Activated naive CD8-positive, alpha-beta T cell treated with anti-CD3 and anti-CD28 coated beads, Interleukin-2, amount 50 U/mL, for 24 hours (primary cell): Measurements from ENCODE around the gene VWA3B.
"Not testable (repeated sequence)": the region's sequence is repeated elsewhere in the genome, so short reads cannot be mapped to it uniquely, and the experiment has no call there.

Source experiments
- ATAC-seq: fragments of 150-1000 bp; cut with Tn5 transposase; one replicate; pipeline ENCODE4 v1.10.0; 2021
- DNase-seq: peaks from one replicate; pipeline ENCODE4 v3.0.0; 2021
- H3K27ac Mint-ChIP-seq: one replicate; pipeline ENCODE4 v1.8.0; 2021; ENCODE audit warnings: mild to moderate bottlenecking, mixed read lengths
- H3K27me3 Mint-ChIP-seq: one replicate; pipeline ENCODE4 v1.8.0; 2021; ENCODE audit warnings: mixed read lengths
- H3K36me3 Mint-ChIP-seq: one replicate; pipeline ENCODE4 v1.8.0; 2021; ENCODE audit warnings: low read depth, mixed read lengths
- H3K4me1 Mint-ChIP-seq: one replicate; pipeline ENCODE4 v1.8.0; 2021; ENCODE audit warnings: mixed read lengths
- H3K4me3 Mint-ChIP-seq: one replicate; pipeline ENCODE4 v1.8.0; 2021; ENCODE audit warnings: mild to moderate bottlenecking, moderate library complexity, mixed read lengths
- H3K9me3 Mint-ChIP-seq: one replicate; pipeline ENCODE4 v1.8.0; 2021; ENCODE audit warnings: mixed read lengths

The VWA3B gene

GRCh38 chr2:98134172-98135005 is 47.4 kb downstream of the VWA3B start:
- DNase-seq (peak; percentile 68), ATAC-seq (peak; percentile 96)
- peaks cover 8% of the 10 kb centered on the region for H3K27me3 Mint-ChIP-seq
- peak overlapping the region; percentile 87 for H3K27ac Mint-ChIP-seq
- no peaks in the 10 kb centered on the region for H3K9me3 Mint-ChIP-seq
- no peaks in the 10 kb centered on the region for H3K36me3 Mint-ChIP-seq
- peaks cover 32% of the 10 kb centered on the region for H3K4me1 Mint-ChIP-seq
- peak overlapping the region; percentile 44 for H3K4me3 Mint-ChIP-seq

- no peaks in the 10 kb centered on the region for H3K36me3 Mint-ChIP-seq
- H3K4me3 Mint-ChIP-seq = no peak overlapping the region
- H3K27ac Mint-ChIP-seq = no peak overlapping the region
- no peaks in the 10 kb centered on the region for H3K9me3 Mint-ChIP-seq
- no peak for ATAC-seq
- no peak for DNase-seq
- H3K4me1 Mint-ChIP-seq = peaks cover 31% of the 10 kb centered on the region
- H3K27me3 Mint-ChIP-seq = peaks cover 3% of the 10 kb centered on the region
Measured at GRCh38 chr2:98137196-98137595, 50.2 kb downstream of the VWA3B start.

GRCh38 chr2:98138978-98139377 is 52.0 kb downstream of the VWA3B start:
- DNase-seq, H3K4me3 Mint-ChIP-seq, H3K36me3 Mint-ChIP-seq, H3K27ac Mint-ChIP-seq, H3K27me3 Mint-ChIP-seq, H3K9me3 Mint-ChIP-seq, ATAC-seq: not testable (repeated sequence)
- peaks cover 22% of the 10 kb centered on the region for H3K4me1 Mint-ChIP-seq

GRCh38 chr2:98140210-98140609 is 53.2 kb downstream of the VWA3B start:
- no peaks in the 10 kb centered on the region for H3K36me3 Mint-ChIP-seq
- no peak for ATAC-seq
- no peak for DNase-seq
- H3K27ac Mint-ChIP-seq = no peak overlapping the region
- peaks cover 13% of the 10 kb centered on the region for H3K4me1 Mint-ChIP-seq
- H3K27me3 Mint-ChIP-seq = peaks cover 9% of the 10 kb centered on the region
- H3K4me3 Mint-ChIP-seq = no peak overlapping the region
- no peaks in the 10 kb centered on the region for H3K9me3 Mint-ChIP-seq

- Mint-ChIP-seq H3K4me3 (no peak overlapping the region), H3K36me3 (no peaks in the 10 kb centered on the region), H3K27ac (no peak overlapping the region), H3K9me3 (peaks cover 4% of the 10 kb centered on the region), H3K4me1 (peaks cover under 1% of the 10 kb centered on the region), H3K27me3 (peaks cover 8% of the 10 kb centered on the region)
- no peak for ATAC-seq
- no peak for DNase-seq
Measured at GRCh38 chr2:98142106-98142791, 55.3 kb downstream of the VWA3B start.

GRCh38 chr2:98145070-98145469 is 58.1 kb downstream of the VWA3B start:
- Mint-ChIP-seq H3K36me3 (no peaks in the 10 kb centered on the region), H3K27me3 (peaks cover 8% of the 10 kb centered on the region), H3K4me1 (peaks cover 4% of the 10 kb centered on the region), H3K27ac (no peak overlapping the region), H3K9me3 (peaks cover 4% of the 10 kb centered on the region), H3K4me3 (no peak overlapping the region)
- DNase-seq (no peak), ATAC-seq (no peak)

- not testable (repeated sequence) for H3K4me1 Mint-ChIP-seq, H3K36me3 Mint-ChIP-seq, H3K27ac Mint-ChIP-seq, H3K9me3 Mint-ChIP-seq, DNase-seq, ATAC-seq, H3K27me3 Mint-ChIP-seq, H3K4me3 Mint-ChIP-seq
Measured at GRCh38 chr2:98147900-98148299, 60.9 kb downstream of the VWA3B start.

- no peak overlapping the region for H3K27ac Mint-ChIP-seq
- no peak for DNase-seq
- H3K36me3 Mint-ChIP-seq = no peaks in the 10 kb centered on the region
- no peak overlapping the region for H3K4me3 Mint-ChIP-seq
- peaks cover 5% of the 10 kb centered on the region for H3K27me3 Mint-ChIP-seq
- no peak for ATAC-seq
- peaks cover 4% of the 10 kb centered on the region for H3K9me3 Mint-ChIP-seq
- H3K4me1 Mint-ChIP-seq = peaks cover 4% of the 10 kb centered on the region
Measured at GRCh38 chr2:98148595-98149332, 61.8 kb downstream of the VWA3B start.

GRCh38 chr2:98149333-98149697 is 62.3 kb downstream of the VWA3B start:
- DNase-seq = no peak
- Mint-ChIP-seq H3K27ac (no peak overlapping the region), H3K36me3 (no peaks in the 10 kb centered on the region), H3K4me1 (peaks cover 4% of the 10 kb centered on the region), H3K9me3 (peaks cover 4% of the 10 kb centered on the region), H3K4me3 (no peak overlapping the region), H3K27me3 (peaks cover 5% of the 10 kb centered on the region)
- ATAC-seq = peak; percentile 71

GRCh38 chr2:98153481-98153880 is 66.5 kb downstream of the VWA3B start:
- ATAC-seq = no peak
- no peaks in the 10 kb centered on the region for H3K36me3 Mint-ChIP-seq
- H3K27ac Mint-ChIP-seq = no peak overlapping the region
- H3K9me3 Mint-ChIP-seq = no peaks in the 10 kb centered on the region
- H3K4me3 Mint-ChIP-seq = no peak overlapping the region
- no peak for DNase-seq
- H3K4me1 Mint-ChIP-seq = peaks cover 4% of the 10 kb centered on the region
- peaks cover 4% of the 10 kb centered on the region for H3K27me3 Mint-ChIP-seq

- Mint-ChIP-seq H3K27ac (no peak overlapping the region), H3K36me3 (no peaks in the 10 kb centered on the region), H3K4me1 (no peaks in the 10 kb centered on the region), H3K4me3 (no peak overlapping the region), H3K9me3 (no peaks in the 10 kb centered on the region), H3K27me3 (peaks cover 4% of the 10 kb centered on the region)
- DNase-seq = no peak
- no peak for ATAC-seq
Measured at GRCh38 chr2:98155291-98155690, 68.3 kb downstream of the VWA3B start.

GRCh38 chr2:98155716-98156115 is 68.7 kb downstream of the VWA3B start:
- ATAC-seq (no peak), DNase-seq (no peak)
- H3K27me3 Mint-ChIP-seq = peaks cover 4% of the 10 kb centered on the region
- no peak overlapping the region for H3K27ac Mint-ChIP-seq
- no peaks in the 10 kb centered on the region for H3K4me1 Mint-ChIP-seq
- H3K9me3 Mint-ChIP-seq = no peaks in the 10 kb centered on the region
- no peak overlapping the region for H3K4me3 Mint-ChIP-seq
- no peaks in the 10 kb centered on the region for H3K36me3 Mint-ChIP-seq

GRCh38 chr2:98156304-98156703 is 69.3 kb downstream of the VWA3B start:
- no peaks in the 10 kb centered on the region for H3K36me3 Mint-ChIP-seq
- no peak overlapping the region for H3K27ac Mint-ChIP-seq
- H3K4me1 Mint-ChIP-seq = no peaks in the 10 kb centered on the region
- DNase-seq = no peak
- H3K4me3 Mint-ChIP-seq = no peak overlapping the region
- ATAC-seq = no peak
- peaks cover 4% of the 10 kb centered on the region for H3K27me3 Mint-ChIP-seq
- H3K9me3 Mint-ChIP-seq = no peaks in the 10 kb centered on the region

GRCh38 chr2:98157557-98157956 is 70.6 kb downstream of the VWA3B start:
- ATAC-seq (no peak), DNase-seq (no peak)
- no peak overlapping the region for H3K4me3 Mint-ChIP-seq
- no peak overlapping the region for H3K27ac Mint-ChIP-seq
- H3K27me3 Mint-ChIP-seq = peaks cover 4% of the 10 kb centered on the region
- H3K36me3 Mint-ChIP-seq = no peaks in the 10 kb centered on the region
- H3K4me1 Mint-ChIP-seq = no peaks in the 10 kb centered on the region
- H3K9me3 Mint-ChIP-seq = no peaks in the 10 kb centered on the region

GRCh38 chr2:98158305-98158704 is 71.3 kb downstream of the VWA3B start:
- Mint-ChIP-seq H3K36me3 (no peaks in the 10 kb centered on the region), H3K27ac (no peak overlapping the region), H3K4me3 (no peak overlapping the region), H3K9me3 (no peaks in the 10 kb centered on the region), H3K27me3 (peaks cover 4% of the 10 kb centered on the region), H3K4me1 (no peaks in the 10 kb centered on the region)
- ATAC-seq (no peak), DNase-seq (no peak)
